ENCODE data around the gene AFP. TPM values are rescaled to one million over a fixed set of nuclear protein-coding genes. Genes with fewer than 3 reads are reported as not detected.

Gene AFP
- total RNA-seq, 1 experiment from 2014 or later: 4.9 TPM

- no peak overlapping the region for H4K5ac ChIP-seq (ENCODE audit: insufficient read length, low read depth, low read length)
- no peaks in the 10 kb centered on the region for H3K9me3 ChIP-seq (ENCODE audit: control insufficient read depth, low read depth, low read length)
- H2BK12ac ChIP-seq (ENCODE audit: insufficient read length, low read depth, low read length): no peak overlapping the region
- no peak overlapping the region for H3K23ac ChIP-seq (ENCODE audit: insufficient read length, low read depth, low read length)
- peak overlapping the region; percentile 93 to 95 (median 95) for H3K27ac Mint-ChIP-seq
- H3K9me3 Mint-ChIP-seq: peaks cover 0 to 3% of the 10 kb centered on the region in 2 experiments; a peak in 2 of 5 replicates
- no peak overlapping the region for H3T11ph ChIP-seq (ENCODE audit: low read length)
- no peaks in the 10 kb centered on the region for H4K20me1 ChIP-seq (ENCODE audit: control insufficient read depth, insufficient read depth, insufficient read length)
- peak overlapping the region; percentile 26 for H3K9ac ChIP-seq (ENCODE audit: extremely low read depth, insufficient read length, low read length)
- peak overlapping the region; percentile 48 for H2AFZ ChIP-seq (ENCODE audit: low read length)
- H3K4me1 ChIP-seq (ENCODE audit: insufficient read depth, low read length): peaks cover 15% of the 10 kb centered on the region; the same call in 1 of the 2 replicates
- H3K27me3 Mint-ChIP-seq (ENCODE audit: low read depth): no peaks in the 10 kb centered on the region
- peaks cover 3% of the 10 kb centered on the region for H3K23me2 ChIP-seq (ENCODE audit: insufficient read length, low read depth, low read length, poor library complexity, severe bottlenecking)
- H3K56ac ChIP-seq (ENCODE audit: insufficient read length, low read depth, low read length): peak overlapping the region; percentile 92
- no peak for TF ChIP-seq CTCF (conservative IDR thresholded peaks at IDR 0.05)
- H3K79me1 ChIP-seq (ENCODE audit: insufficient read depth, low read depth, low read length, poor library complexity, severe bottlenecking): no peaks in the 10 kb centered on the region
- H2BK120ac ChIP-seq (ENCODE audit: low read depth, low read length, poor library complexity, severe bottlenecking): no peak overlapping the region
- H4K8ac ChIP-seq (replicated peaks; ENCODE audit: insufficient read length, low read depth, low read length): no peak overlapping the region
- no peak for DNase-seq
- H3K36me3 Mint-ChIP-seq (ENCODE audit: insufficient read depth in 1 of 3, low read depth in 3 of 3): peaks cover 10 to 13% (median 12%) of the 10 kb centered on the region in 3 experiments
- no peak overlapping the region for H2BK15ac ChIP-seq (ENCODE audit: low read depth, low read length)
- peak overlapping the region; percentile 78 for H3K4me2 ChIP-seq (ENCODE audit: insufficient read depth, insufficient read length, low read length)
- no peak overlapping the region for H3K18ac ChIP-seq (ENCODE audit: insufficient read length, low read depth, low read length)
- no peak overlapping the region for H2BK20ac ChIP-seq (ENCODE audit: low read depth, low read length, poor library complexity, severe bottlenecking)
- H3K79me2 ChIP-seq (ENCODE audit: insufficient read depth, low read length): no peaks in the 10 kb centered on the region
- no CpG with 5 or more reads among the region's 2 CpGs for WGBS (ENCODE audit: extremely low coverage, insufficient read length, low lambda C conversion rate)
- H2AK5ac ChIP-seq (ENCODE audit: insufficient read length, low read length): no peak overlapping the region
- peak overlapping the region; percentile 92 for H3K27ac ChIP-seq (ENCODE audit: insufficient read length, low read depth, low read length)
- no peak overlapping the region for H3K4ac ChIP-seq (ENCODE audit: low read depth, low read length)
- peak overlapping the region; percentile 19 for H2BK5ac ChIP-seq (ENCODE audit: insufficient read length, low read length)
- peaks cover 50 to 54% of the 10 kb centered on the region in 2 experiments for H3K4me1 Mint-ChIP-seq
- no peaks in the 10 kb centered on the region for H3K27me3 ChIP-seq (ENCODE audit: insufficient read depth, low read length)
- H4K91ac ChIP-seq (ENCODE audit: insufficient read length, low read depth, low read length): no peak overlapping the region
- H3K14ac ChIP-seq (ENCODE audit: insufficient read depth, low read length): no peak overlapping the region
- peak overlapping the region; percentile 44 to 61 for H3K4me3 Mint-ChIP-seq
Measured at GRCh38 chr4:73452953-73453700, 17.1 kb downstream of the AFP start.
